GM12878 (cell line): ENCODE results near the gene RARG. TPM values are rescaled to one million over a fixed set of nuclear protein-coding genes. Genes with fewer than 3 reads are reported as not detected.

ENCODE experiments used
- ATAC-seq: fragments of 200-7000 bp; cut with Tn5 transposase; 3 replicates; pipeline ENCODE4 v1.9.1; 2020; ENCODE audit warnings: mild to moderate bottlenecking, moderate library complexity
- BruUV-seq: library from RNA; stranded (reverse); fragments of 400-500 nt; replicated peaks from 2 replicates; lab custom pipeline; 2021; lab: Mats Ljungman, UMichigan
- CTCF ChIA-PET: fragments of 300-600 bp; sonication (Branson Sonifier 250); formaldehyde crosslinking; extraction: SDS; loops from one replicate; lab custom pipeline; 2021; ENCODE audit warnings: inconsistent platforms; lab: Yijun Ruan, JAX
- POLR2A ChIA-PET: fragments of 350-600 bp; formaldehyde crosslinking; extraction: SDS; loops from one replicate; lab custom pipeline; 2021; ENCODE audit warnings: inconsistent platforms; lab: Charles Lee
- RAD21 ChIA-PET: fragments of 300-600 bp; sonication (Branson Sonifier 250); formaldehyde crosslinking; loops from one replicate; lab custom pipeline; 2023; ENCODE audit warnings: antibody characterized with exemption; ENCODE audit not compliant: unreplicated experiment; lab: Charles Lee
- SMC1A ChIA-PET: fragments of 300-600 bp; sonication (Branson Sonifier 250); formaldehyde crosslinking; loops from one replicate; lab custom pipeline; 2023; ENCODE audit not compliant: unreplicated experiment, uncharacterized antibody; lab: Charles Lee
- DNase-seq: peaks from one replicate; pipeline ENCODE4 v3.0.0-alpha.2; 2011; ENCODE audit warnings: low read depth, low spot score
- FAIRE-seq: peaks from 3 replicates; lab custom pipeline; 2011; peaks lifted over from hg19 to GRCh38; lab: Jason Lieb, UNC
- H2AFZ ChIP-seq: 2 replicates; pipeline ENCODE4 v1.6.0; 2011; ENCODE audit warnings: low read depth, low read length, control low read depth; ENCODE audit not compliant: control insufficient read depth
- H3K27ac ChIP-seq: 2 replicates; pipeline ENCODE4 v1.5.1; 2011; ENCODE audit warnings: control low read depth; ENCODE audit not compliant: control insufficient read depth, insufficient read depth
- H3K27me3 ChIP-seq, 2 experiments: replicated peaks in 1 of 2; 2 replicates each; pipeline versions ENCODE4 v1.6.0 to v1.6.1; 2011; ENCODE audit warnings: low read length in 1 of 2; ENCODE audit not compliant: control insufficient read depth in 2 of 2, insufficient read depth in 2 of 2
- H3K36me3 ChIP-seq, 2 experiments: 2 replicates each; pipeline ENCODE4 v1.5.1; 2011; ENCODE audit warnings: low read length in 1 of 2; ENCODE audit not compliant: control insufficient read depth in 2 of 2, insufficient read depth in 2 of 2
- H3K4me1 ChIP-seq: 2 replicates; pipeline ENCODE4 v1.6.1; 2011; ENCODE audit warnings: mild to moderate bottlenecking, low read length, moderate library complexity, mixed read lengths; ENCODE audit not compliant: control insufficient read depth, insufficient read depth
- H3K4me2 ChIP-seq: 2 replicates; pipeline ENCODE4 v1.6.0; 2011; ENCODE audit warnings: control low read depth; ENCODE audit not compliant: control insufficient read depth, insufficient read depth
- H3K4me3 ChIP-seq: fragments of 200-600 bp; sonication (generic); 2 replicates; pipeline ENCODE4 v1.5.1; 2016
- H3K79me2 ChIP-seq: 2 replicates; pipeline ENCODE4 v1.6.0; 2011; ENCODE audit warnings: low read length; ENCODE audit not compliant: control insufficient read depth, insufficient read depth
- H3K9ac ChIP-seq: 2 replicates; pipeline ENCODE4 v1.8.0; 2011; ENCODE audit warnings: low read length, control low read depth, mixed read lengths; ENCODE audit not compliant: control insufficient read depth, insufficient read depth
- H3K9me3 ChIP-seq: replicated peaks from 3 replicates; pipeline ENCODE4 v1.5.1; 2011; ENCODE audit warnings: mild to moderate bottlenecking, low read length; ENCODE audit not compliant: control insufficient read depth, insufficient read depth
- H4K20me1 ChIP-seq: 2 replicates; pipeline ENCODE4 v1.6.0; 2011; ENCODE audit not compliant: control insufficient read depth, insufficient read depth
- CHD1 ChIP-seq: IDR thresholded peaks from 2 replicates; pipeline ENCODE4 v1.6.1; 2012; ENCODE audit warnings: low read depth, low read length, improper control_type of control experiment
- EZH2 ChIP-seq: IDR thresholded peaks from 2 replicates; pipeline ENCODE4 v1.6.1; 2012; ENCODE audit warnings: low read depth, mild to moderate bottlenecking, control low read depth, inconsistent platforms, low read length, borderline replicate concordance; ENCODE audit not compliant: control insufficient read depth
- KDM1A ChIP-seq: fragments of 200-600 bp; sonication (generic); IDR thresholded peaks from 2 replicates; pipeline ENCODE4 v1.6.1; 2016; ENCODE audit warnings: borderline replicate concordance
- PML ChIP-seq: IDR thresholded peaks from 2 replicates; pipeline ENCODE4 v1.6.1; 2012; ENCODE audit warnings: low read length, inconsistent platforms
- POLR2A ChIP-seq: IDR thresholded peaks from 2 replicates; pipeline ENCODE4 v1.6.1; 2011; ENCODE audit warnings: low read depth, mild to moderate bottlenecking, low read length
- RCOR1 ChIP-seq: conservative IDR thresholded peaks from 2 replicates; pipeline ENCODE4 v1.6.1; 2012; ENCODE audit warnings: low read depth, low read length, improper control_type of control experiment
- SMAD1 ChIP-seq: fragments of 450-650 bp; IDR thresholded peaks from 2 replicates; pipeline ENCODE4 v1.6.1; 2018; ENCODE audit warnings: mild to moderate bottlenecking, low read depth; ENCODE audit not compliant: partially characterized antibody
- SMC3 ChIP-seq: IDR thresholded peaks from 2 replicates; pipeline ENCODE4 v1.6.1; 2011; ENCODE audit warnings: low read length, improper control_type of control experiment, borderline replicate concordance
- SPI1 ChIP-seq: IDR thresholded peaks from 2 replicates; pipeline ENCODE4 v1.6.1; 2011; ENCODE audit warnings: low read depth, mild to moderate bottlenecking, low read length, moderate library complexity, borderline replicate concordance; ENCODE audit not compliant: insufficient read depth
- ZNF207 ChIP-seq: fragments of 450-650 bp; IDR thresholded peaks from 2 replicates; pipeline ENCODE4 v1.6.1; 2014; ENCODE audit warnings: antibody characterized with exemption, mild to moderate bottlenecking, borderline replicate concordance
- WGBS: methylation state at CpG from one replicate; pipeline ENCODE4 v1.1.6; 2016; ENCODE audit warnings: low lambda C conversion rate; ENCODE audit not compliant: insufficient replicate concordance, insufficient coverage; ENCODE audit errors: missing lambda C conversion rate; 5-methylcytosine and 5-hydroxymethylcytosine counted together
- in situ Hi-C: fragments of 300-500 bp; cut with MboI; formaldehyde crosslinking; loops from 9 replicates; pipeline ENCODE4 v1.14.3; 2018; ENCODE audit warnings: mixed read lengths
- intact Hi-C: fragments of 100-400 bp; cut with micrococcal nuclease; formaldehyde crosslinking; loops from one replicate; pipeline ENCODE4 v1.14.2; 2022; ENCODE audit not compliant: unreplicated experiment
- polyA plus RNA-seq, 11 experiments: library from polyadenylated mRNA; depleted of rRNA in 4 of 11; unstranded in 6 of 11; stranded (reverse) in 5 of 11; fragments of >200 nt; fragmentation: Nextera tagmentation in 4 of 11; fragmentation: Illumina TruSeq in 1 of 11; extraction: Ambion mirVana in 4 of 11; extraction: Trizol in 1 of 11; gene quantifications; 1 replicate in 1 of 11; 2 replicates in 10 of 11; pipeline versions ENCODE4 v1.2.1 to v1.2.3, GENCODE V29; 2011 to 2016; ENCODE audit warnings: inconsistent platforms in 2 of 11, missing spikeins in 2 of 11, low read depth in 1 of 11
- total RNA-seq, 4 experiments: library from RNA; depleted of rRNA in 3 of 4; stranded (reverse); fragments of >200 nt in 3 of 4; fragmentation: Illumina TruSeq in 1 of 4; extraction: Trizol in 1 of 4; gene quantifications; 2 replicates each; pipeline versions ENCODE4 v1.2.1 to v1.2.3, GENCODE V29; 2013 to 2021
- TF ChIP-seq, protein P1 (sequence below): IDR thresholded peaks from 2 replicates; pipeline ENCODE4 v1.6.1; 2011; ENCODE audit warnings: mild to moderate bottlenecking, low read depth, low read length, moderate library complexity; ENCODE audit not compliant: insufficient replicate concordance
- TF ChIP-seq, protein P2 (sequence below): fragments of 450-650 bp; IDR thresholded peaks from 2 replicates; pipeline ENCODE4 v1.6.1; 2017; ENCODE audit warnings: mild to moderate bottlenecking, low read depth, inconsistent platforms; ENCODE audit not compliant: poor library complexity, severe bottlenecking
- TF ChIP-seq, protein P3 (sequence below): fragments of 450-650 bp; IDR thresholded peaks from 2 replicates; pipeline ENCODE4 v1.6.1; 2016; ENCODE audit warnings: mild to moderate bottlenecking
- TF ChIP-seq, protein P4 (sequence below): fragments of 450-650 bp; IDR thresholded peaks from 2 replicates; pipeline ENCODE4 v1.6.1; 2018; ENCODE audit warnings: borderline replicate concordance, mild to moderate bottlenecking; ENCODE audit not compliant: partially characterized antibody

Gene RARG
- total and polyA plus RNA-seq, 10 of the 15 experiments (the other 5 are each of a cell fraction or from before 2014, with no cell fraction given), result 0.27 to 8.1 (median 4.1) TPM

GRCh38 chr12:53197011-53197640, 34.9 kb downstream of the RARG start:
- in situ Hi-C loops (no loop called here), intact Hi-C loops (no loop called here)
- H3K9ac ChIP-seq, result no peak overlapping the region
- no peak overlapping the region for H2AFZ ChIP-seq
- FAIRE-seq (no peak), DNase-seq (no peak), ATAC-seq (no peak)
- H3K4me1 ChIP-seq, result peaks cover 33% of the 10 kb centered on the region
- H3K79me2 ChIP-seq, result peaks cover 26% of the 10 kb centered on the region
- no peak overlapping the region for H3K27ac ChIP-seq
- SMC1A ChIA-PET, result interaction anchor here (1.3 to 2.3 kb wide), 2 partner anchors 9 to 38 kb away, joined by 5 to 10 read pairs; no protein-coding TSS in a partner anchor
- H3K9me3 ChIP-seq, result no peaks in the 10 kb centered on the region
- BruUV-seq, result no TSS peak
- CTCF ChIA-PET, result interaction anchor here (0.9 to 7.7 kb wide), 6 partner anchors 8 to 131 kb away, joined by 3 to 78 read pairs (median 14); partner anchors contain the start of genes CSAD, ITGB7 and ZNF740
- RAD21 ChIA-PET, result interaction anchor here (0.6 to 3.6 kb wide), 4 partner anchors 14 to 54 kb away, joined by 3 to 25 read pairs (median 4); a partner anchor contains a TSS
- no peaks in the 10 kb centered on the region for H4K20me1 ChIP-seq
- H3K4me3 ChIP-seq, result no peak overlapping the region
- H3K36me3 ChIP-seq, result peaks cover 48 to 61% of the 10 kb centered on the region in 2 experiments
- no peak overlapping the region for H3K4me2 ChIP-seq
- POLR2A ChIA-PET, result interaction anchor here (0.7 to 1.2 kb wide), 2 partner anchors 9 to 116 kb away, joined by 3 to 5 read pairs; no protein-coding TSS in a partner anchor
- no peaks in the 10 kb centered on the region for H3K27me3 ChIP-seq
- 56% methylated on average over 19 of the region's 19 CpGs for WGBS
- no peak for TF ChIP-seq KDM1A
- TF ChIP-seq, protein P1, sequence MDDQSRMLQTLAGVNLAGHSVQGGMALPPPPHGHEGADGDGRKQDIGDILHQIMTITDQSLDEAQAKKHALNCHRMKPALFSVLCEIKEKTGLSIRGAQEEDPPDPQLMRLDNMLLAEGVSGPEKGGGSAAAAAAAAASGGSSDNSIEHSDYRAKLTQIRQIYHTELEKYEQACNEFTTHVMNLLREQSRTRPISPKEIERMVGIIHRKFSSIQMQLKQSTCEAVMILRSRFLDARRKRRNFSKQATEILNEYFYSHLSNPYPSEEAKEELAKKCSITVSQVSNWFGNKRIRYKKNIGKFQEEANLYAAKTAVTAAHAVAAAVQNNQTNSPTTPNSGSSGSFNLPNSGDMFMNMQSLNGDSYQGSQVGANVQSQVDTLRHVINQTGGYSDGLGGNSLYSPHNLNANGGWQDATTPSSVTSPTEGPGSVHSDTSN, result no peak
- TF ChIP-seq, protein P2, sequence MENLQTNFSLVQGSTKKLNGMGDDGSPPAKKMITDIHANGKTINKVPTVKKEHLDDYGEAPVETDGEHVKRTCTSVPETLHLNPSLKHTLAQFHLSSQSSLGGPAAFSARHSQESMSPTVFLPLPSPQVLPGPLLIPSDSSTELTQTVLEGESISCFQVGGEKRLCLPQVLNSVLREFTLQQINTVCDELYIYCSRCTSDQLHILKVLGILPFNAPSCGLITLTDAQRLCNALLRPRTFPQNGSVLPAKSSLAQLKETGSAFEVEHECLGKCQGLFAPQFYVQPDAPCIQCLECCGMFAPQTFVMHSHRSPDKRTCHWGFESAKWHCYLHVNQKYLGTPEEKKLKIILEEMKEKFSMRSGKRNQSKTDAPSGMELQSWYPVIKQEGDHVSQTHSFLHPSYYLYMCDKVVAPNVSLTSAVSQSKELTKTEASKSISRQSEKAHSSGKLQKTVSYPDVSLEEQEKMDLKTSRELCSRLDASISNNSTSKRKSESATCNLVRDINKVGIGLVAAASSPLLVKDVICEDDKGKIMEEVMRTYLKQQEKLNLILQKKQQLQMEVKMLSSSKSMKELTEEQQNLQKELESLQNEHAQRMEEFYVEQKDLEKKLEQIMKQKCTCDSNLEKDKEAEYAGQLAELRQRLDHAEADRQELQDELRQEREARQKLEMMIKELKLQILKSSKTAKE, result no peak
- TF ChIP-seq ZNF207, result no peak
- TF ChIP-seq, protein P3, sequence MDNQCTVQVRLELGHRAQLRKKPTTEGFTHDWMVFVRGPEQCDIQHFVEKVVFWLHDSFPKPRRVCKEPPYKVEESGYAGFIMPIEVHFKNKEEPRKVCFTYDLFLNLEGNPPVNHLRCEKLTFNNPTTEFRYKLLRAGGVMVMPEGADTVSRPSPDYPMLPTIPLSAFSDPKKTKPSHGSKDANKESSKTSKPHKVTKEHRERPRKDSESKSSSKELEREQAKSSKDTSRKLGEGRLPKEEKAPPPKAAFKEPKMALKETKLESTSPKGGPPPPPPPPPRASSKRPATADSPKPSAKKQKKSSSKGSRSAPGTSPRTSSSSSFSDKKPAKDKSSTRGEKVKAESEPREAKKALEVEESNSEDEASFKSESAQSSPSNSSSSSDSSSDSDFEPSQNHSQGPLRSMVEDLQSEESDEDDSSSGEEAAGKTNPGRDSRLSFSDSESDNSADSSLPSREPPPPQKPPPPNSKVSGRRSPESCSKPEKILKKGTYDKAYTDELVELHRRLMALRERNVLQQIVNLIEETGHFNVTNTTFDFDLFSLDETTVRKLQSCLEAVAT, result no peak
- no peak for TF ChIP-seq SMAD1
- TF ChIP-seq POLR2A, result no peak; the same call in 1 of the 2 replicates
- TF ChIP-seq RCOR1, result no peak
- TF ChIP-seq CHD1, result no peak
- TF ChIP-seq PML, result no peak
- TF ChIP-seq SMC3, result no peak
- TF ChIP-seq SPI1, result no peak
- no peak for TF ChIP-seq EZH2
- TF ChIP-seq, protein P4, sequence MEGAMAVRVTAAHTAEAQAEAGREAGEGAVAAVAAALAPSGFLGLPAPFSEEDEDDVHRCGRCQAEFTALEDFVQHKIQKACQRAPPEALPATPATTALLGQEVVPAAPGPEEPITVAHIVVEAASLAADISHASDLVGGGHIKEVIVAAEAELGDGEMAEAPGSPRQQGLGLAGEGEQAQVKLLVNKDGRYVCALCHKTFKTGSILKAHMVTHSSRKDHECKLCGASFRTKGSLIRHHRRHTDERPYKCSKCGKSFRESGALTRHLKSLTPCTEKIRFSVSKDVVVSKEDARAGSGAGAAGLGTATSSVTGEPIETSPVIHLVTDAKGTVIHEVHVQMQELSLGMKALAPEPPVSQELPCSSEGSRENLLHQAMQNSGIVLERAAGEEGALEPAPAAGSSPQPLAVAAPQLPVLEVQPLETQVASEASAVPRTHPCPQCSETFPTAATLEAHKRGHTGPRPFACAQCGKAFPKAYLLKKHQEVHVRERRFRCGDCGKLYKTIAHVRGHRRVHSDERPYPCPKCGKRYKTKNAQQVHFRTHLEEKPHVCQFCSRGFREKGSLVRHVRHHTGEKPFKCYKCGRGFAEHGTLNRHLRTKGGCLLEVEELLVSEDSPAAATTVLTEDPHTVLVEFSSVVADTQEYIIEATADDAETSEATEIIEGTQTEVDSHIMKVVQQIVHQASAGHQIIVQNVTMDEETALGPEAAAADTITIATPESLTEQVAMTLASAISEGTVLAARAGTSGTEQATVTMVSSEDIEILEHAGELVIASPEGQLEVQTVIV, result no peak
